Activated T-helper 1 cell treated with Interleukin-2 at 50 U/mL for 16 hours (primary cell): ENCODE results near the gene NLRP5.
"Not testable (repeated sequence)": the region's sequence is repeated elsewhere in the genome, so short reads cannot be mapped to it uniquely, and the experiment has no call there.

Experiments used
- DNase-seq: peaks from one replicate; pipeline ENCODE4 v3.0.0-alpha.2; 2020; ENCODE audit warnings: low read depth

Gene NLRP5

DNA sequence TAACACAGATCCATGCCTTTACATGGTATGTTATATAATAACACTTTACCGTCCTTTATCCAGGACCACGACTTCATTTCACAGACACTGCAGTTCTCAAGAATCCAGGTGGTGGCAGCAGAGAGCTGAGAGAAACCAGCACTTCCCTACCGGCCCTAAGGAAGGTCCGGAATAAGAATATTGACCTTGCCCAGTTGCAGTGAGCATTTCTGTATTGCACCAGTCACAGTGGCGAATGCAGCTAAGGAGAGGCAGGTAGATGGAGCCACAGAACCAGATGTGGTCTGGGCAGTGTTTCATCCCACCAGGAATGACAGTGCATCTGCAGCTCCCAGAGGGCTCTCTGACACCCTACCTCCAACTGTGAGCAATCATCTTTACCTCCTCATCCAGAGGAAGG, 89.9 kb downstream of the NLRP5 start:
- DNase-seq = no peak

- no peak for DNase-seq
These were observed 93.0 kb downstream of the NLRP5 start for GRCh38 chr19:56079609-56080008.

DNA sequence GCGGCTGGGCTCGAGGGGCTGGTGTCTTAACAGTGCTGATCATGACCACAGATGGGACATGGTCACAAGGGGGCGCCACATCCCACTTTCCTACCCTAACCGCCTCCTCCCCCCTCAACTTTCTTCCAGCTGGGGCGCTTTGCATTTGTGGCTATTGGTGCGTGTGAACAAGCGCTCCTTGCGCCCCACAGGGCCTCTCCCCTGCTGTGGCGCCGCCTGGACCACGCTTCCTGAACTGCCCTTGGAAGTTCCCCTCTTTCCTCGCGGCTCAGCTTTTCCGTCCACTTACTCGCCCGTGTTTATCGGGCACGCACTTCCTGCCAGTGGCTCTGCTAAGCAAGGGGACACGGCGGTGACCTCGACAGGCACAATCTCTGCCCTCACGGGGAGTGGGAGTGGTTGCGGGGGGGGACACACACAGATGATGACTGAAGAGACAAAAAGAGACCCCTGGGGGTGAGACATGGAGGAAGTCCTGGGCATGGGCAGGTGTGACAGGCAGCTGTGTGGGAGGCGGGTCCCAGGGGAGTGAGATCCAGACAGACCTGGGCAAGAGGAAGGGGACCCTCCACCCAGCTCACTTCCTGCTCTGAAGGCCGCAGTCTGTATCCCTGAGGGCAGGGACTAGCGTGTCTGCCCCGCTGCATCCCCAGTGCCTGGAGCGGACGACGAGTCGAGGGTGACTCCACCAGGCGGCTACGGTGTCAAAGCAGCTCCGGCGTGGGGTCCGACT, 94.3 kb downstream of the NLRP5 start:
- peak; percentile 37 for DNase-seq

GRCh38 chr19:56083668-56084067, 97.1 kb downstream of the NLRP5 start:
- DNase-seq = no peak

DNA sequence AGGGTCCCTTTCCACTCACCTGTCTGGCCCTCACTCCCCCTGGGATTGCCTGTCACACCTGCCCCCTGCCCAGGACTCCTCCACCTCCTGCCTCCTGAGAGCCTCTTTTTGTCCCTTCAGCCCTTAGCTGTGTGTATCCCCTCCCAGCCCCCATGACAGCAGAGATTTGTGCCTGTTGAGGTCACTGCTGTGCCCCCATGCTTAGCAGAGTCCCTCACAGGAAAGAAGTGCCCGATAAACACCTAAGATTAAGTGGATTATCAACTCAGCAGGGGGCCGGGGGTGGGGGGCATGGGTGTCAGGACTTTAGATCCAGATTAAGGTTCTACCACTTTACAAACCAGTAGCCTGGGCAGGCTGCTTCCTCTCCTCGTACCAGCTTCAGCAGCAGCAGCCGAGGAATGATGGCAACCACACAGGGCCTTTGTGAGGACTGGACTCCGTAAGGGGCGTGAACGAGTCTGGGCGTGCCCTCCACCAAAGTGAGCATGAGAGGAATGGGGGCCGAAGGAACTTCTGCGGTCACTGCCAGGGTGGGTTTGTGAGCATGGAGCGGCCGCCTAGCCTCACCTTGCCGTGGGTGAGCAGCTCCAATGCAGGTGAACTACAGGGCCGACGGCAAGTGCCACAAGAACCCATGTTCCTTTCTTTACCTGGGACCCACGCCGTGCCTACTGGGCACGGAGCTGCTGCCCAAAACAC, 98.4 kb downstream of the NLRP5 start:
- no peak for DNase-seq

DNA sequence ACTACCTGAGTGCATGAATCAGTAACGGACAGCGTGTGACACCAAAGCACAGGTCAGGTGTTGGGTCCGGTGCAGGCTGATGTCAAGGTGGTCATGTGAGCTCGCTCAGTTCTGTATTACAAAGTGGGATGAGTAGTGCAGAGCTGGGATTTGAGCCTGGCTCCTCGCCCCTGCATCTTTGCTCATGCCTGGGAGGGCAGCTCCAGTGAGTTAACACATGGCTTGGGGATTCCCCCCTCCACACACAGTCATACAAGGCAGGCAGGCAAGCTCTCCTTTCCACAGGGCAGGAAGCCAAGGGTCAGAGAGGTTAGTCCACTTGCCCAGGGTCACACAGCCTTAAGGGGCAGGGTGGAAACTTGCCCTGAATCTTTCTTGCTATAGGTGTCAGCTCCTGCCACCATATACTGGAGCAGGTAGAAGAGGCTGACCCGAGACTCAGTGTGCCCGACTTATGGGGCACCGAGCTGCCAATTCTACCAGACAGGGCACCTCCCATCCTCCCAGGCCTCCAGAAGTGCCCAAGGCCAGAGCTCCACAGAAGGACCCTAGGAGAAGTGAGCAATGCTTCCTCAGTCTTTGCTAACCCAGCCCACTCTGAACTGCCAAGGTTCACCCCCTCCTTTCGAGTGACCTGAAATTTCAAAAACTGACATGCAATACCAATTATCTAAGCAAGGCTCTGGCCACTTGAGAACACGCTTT, 99.1 kb downstream of the NLRP5 start:
- DNase-seq = no peak

GRCh38 chr19:56086671-56087430, 100.3 kb downstream of the NLRP5 start:
- no peak for DNase-seq

DNA sequence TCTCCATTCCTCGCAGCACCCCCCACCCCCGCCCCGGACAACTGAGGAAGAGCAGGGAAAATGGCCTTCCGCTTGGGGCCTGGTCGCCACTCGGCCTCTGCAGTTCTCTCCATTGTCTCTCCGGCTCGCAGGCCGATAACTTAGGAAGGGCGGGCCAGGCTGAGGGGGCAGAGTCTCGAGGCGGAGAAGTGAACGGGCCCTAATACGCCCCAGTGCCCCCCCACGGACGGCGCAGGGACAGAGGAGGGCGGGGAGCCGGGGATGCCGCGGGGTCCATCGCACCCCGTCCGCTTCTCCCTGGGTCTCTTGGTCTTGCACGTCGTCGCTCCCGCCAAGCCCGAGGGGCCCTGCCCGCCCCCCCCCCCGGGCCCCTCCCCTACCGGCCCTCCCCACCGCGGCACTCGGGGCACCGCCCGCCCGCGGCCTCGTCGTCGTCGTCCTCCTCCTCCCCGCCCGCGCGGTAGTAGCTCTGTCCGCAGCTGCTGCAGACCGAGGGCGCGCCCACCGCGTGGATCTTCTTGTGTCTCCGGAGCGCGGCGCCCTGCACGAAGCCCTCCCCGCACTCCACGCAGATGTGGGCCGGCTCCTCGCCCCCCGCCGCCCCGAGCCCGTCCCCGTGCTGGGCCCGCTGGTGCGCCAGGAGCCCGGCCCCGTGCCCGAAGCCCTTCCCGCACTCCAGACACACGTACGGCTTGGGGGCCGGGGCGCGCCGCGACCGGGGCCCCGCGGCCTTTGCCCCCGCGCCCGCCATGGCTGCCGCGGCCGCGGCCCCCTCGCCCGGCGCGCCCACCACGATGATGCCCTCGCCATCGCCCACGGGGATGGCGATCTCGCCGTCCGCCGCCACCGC, 101.3 kb downstream of the NLRP5 start:
- no peak for DNase-seq

DNA sequence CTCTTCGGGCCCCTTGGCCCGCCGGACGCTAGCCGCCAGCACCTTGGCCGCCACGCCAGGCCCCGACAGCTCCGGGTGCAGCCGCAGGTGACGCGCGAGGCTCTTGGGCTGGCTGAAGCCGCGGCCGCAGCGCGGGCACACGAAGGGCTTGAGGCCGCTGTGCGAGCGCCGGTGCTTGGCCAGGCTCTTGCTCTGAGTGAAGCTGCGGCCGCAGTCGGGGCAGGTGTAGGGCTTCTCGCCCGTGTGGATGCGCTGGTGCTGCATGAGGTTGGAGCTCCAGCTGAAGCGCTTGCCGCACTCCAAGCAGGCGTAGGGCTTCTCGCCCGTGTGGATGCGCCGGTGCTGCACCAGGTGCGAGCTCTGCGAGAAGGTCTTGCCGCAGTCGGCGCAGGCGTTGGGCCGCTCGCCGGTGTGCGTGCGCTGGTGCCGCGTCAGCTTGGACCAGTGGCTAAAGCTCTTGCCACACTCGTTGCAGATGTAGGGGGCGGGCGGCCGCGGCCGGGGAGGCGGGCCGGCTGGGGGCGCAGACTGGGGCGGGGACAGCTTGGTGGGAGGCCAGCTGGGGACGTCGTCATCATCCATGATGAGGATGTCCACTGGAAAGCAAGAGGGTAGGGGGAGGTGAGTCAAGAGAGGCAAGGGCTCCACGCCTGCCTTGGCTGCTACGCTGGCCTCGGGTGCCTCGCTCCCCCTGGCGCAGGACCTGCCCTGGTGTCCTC, 102.1 kb downstream of the NLRP5 start:
- DNase-seq = no peak

GRCh38 chr19:56089344-56089743, 102.8 kb downstream of the NLRP5 start:
- DNase-seq = no peak

GRCh38 chr19:56091066-56091490, 104.5 kb downstream of the NLRP5 start:
- no peak for DNase-seq

DNA sequence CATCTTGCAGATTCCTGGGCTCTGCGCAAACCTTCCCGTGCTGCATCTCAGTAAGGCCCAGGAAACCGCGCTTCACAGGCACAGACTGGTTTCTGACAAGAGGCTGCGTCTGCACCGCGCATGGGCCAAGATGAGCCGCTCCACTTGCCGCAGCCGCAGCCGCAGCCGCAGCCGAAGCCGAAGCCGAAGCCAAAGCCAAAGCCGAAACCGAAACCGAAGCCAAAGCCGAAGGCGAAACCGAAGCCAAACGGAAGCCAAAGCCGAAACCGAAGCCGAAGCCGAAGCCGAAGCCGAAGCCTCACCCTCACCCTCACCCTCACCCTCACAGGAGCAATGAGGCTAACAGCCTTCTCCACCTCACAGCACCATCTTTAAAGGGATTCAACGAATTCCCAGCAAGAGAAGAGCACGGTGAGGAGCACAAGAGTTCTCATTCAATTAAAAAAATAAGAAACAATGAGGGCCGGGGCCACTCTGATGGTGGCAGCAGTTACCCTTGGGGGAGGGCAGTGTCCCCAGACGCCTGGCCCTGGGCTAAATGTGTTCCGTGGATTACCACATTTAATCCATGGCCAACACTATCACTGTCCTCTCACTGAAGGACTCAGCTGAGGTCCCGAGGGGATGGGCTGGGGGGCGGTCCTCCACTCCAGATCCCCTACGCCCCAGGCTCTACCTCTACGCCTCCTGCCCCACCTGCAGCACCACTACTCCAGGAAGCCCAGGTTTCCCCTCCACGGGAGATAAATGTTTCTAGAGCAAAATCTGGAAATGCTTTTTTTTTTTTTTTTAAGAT, 105.4 kb downstream of the NLRP5 start:
- DNase-seq = no peak

DNA sequence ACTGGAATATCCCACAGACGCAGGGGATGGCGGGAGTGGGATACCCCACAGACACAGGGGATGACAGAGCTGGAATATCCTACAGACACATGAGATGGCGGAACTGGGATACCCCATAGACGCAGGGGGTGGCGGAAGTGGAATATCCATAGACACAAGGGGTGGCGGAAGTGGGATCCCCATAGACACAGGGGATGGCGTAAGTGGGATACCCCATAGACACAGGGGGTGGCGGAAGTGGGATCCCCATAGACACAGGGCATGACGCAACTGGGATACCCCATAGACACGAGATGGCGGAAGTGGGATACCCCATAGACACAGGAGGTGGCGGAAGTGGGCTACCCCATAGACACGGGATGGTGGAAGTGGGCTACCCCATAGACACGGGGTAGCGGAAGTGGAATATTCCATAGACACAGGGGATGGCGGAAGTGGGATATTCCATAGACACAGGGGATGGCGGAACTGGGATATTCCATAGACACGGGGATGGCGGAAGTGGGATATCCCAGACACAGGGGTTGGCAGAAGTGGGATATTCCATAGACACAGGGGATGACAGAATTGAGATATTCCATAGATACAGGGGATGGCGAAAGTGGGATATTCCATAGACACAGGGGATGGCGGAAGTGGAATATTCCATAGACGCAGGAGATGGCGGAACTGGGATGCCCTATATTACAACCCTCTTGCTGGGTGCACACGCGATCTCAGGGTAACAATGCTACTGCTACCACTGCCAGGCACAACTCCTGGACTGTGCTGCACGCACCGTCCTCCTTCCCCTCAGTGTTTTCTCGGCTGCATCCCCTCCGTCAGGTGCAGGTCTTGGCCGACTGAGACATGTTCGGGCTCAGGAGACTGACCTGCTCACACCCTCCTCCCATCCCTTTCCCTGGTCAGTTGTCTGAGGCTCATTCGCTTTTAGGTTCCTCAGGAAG, 106.4 kb downstream of the NLRP5 start:
- no peak for DNase-seq

- no peak for DNase-seq
These were observed 107.9 kb downstream of the NLRP5 start for GRCh38 chr19:56094449-56094848.

- no peak for DNase-seq
These were observed 110.1 kb downstream of the NLRP5 start for GRCh38 chr19:56096665-56097064.

DNA sequence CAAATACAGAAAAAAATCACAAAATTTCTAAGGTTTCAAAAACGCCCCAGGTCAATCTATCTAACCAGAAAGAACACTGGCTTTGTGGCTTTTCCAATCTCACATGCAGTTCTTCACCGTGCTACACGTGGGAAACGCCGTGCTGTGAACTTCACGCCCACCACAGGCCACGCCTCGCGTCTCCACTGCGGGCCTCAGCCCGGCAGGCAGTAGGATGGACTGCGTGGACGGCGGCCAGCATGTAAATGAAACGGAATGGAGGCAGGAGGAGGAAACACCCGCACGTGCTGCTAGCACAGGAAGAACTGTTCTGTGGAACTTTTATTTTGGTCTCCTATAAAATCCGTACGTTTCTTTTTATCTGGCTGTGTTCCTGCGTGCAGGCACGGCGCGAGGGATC, 110.7 kb downstream of the NLRP5 start:
- DNase-seq = no peak

- no peak for DNase-seq
These were observed 111.2 kb downstream of the NLRP5 start for GRCh38 chr19:56097776-56098175.

DNA sequence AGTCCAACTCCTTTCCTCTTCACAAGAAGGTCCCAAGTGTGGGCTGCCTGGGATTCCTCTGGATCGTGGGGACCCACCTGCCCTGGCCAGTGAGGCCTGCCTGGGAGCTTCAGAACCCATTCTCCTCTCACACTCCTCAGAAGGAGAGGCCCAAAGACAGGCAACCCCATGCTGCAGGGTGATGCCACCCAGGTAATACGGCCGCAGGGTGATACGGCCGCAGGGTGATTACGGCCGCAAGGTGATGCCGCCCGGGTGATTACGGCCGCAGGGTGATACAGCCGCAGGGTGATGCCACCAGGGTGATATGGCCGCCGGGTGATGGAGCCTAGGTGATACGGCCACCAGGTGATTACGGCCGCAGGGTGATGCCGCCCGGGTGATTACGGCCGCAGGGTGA, 111.7 kb downstream of the NLRP5 start:
- not testable (repeated sequence) for DNase-seq
